GM12891 (cell line): ENCODE data around the gene GPR22.

Experiments used
- DNase-seq: peaks from one replicate; pipeline ENCODE4 v3.0.0; 2011; ENCODE audit warnings: low spot score; ENCODE audit not compliant: insufficient read length
- FAIRE-seq: peaks from 2 replicates; lab custom pipeline; 2011; peaks lifted over from hg19 to GRCh38; lab: Jason Lieb, UNC
- PAX5 ChIP-seq: IDR thresholded peaks from 2 replicates; pipeline ENCODE4 v1.6.1; 2011; ENCODE audit warnings: low read length, moderate library complexity, mild to moderate bottlenecking; ENCODE audit not compliant: insufficient read depth, severe bottlenecking
- POLR2A ChIP-seq: IDR thresholded peaks from 2 replicates; pipeline ENCODE4 v1.6.1; 2011; ENCODE audit warnings: low read depth, low read length, control low read depth
- POLR2AphosphoS5 ChIP-seq: IDR thresholded peaks from 2 replicates; pipeline ENCODE4 v1.6.1; 2011; ENCODE audit warnings: low read depth, low read length, control low read depth
- POU2F2 ChIP-seq: IDR thresholded peaks from 2 replicates; pipeline ENCODE4 v1.6.1; 2011; ENCODE audit warnings: low read depth, mild to moderate bottlenecking, control low read depth, low read length, moderate library complexity
- SPI1 ChIP-seq: IDR thresholded peaks from 2 replicates; pipeline ENCODE4 v1.6.1; 2011; ENCODE audit warnings: low read depth, low read length, control low read depth
- TAF1 ChIP-seq: IDR thresholded peaks from 2 replicates; pipeline ENCODE4 v1.6.1; 2011; ENCODE audit warnings: low read depth, low read length, control low read depth

Gene GPR22

GRCh38 chr7:107474104-107474521 is 4.3 kb downstream of the GPR22 start:
- TF ChIP-seq POLR2AphosphoS5, result no peak
- no peak for TF ChIP-seq TAF1
- TF ChIP-seq POU2F2, result no peak
- TF ChIP-seq SPI1, result no peak
- TF ChIP-seq PAX5, result no peak
- no peak for TF ChIP-seq POLR2A
- DNase-seq, result no peak
- FAIRE-seq, result peak; percentile 47

- no peak for DNase-seq
- FAIRE-seq, result no peak
- TF ChIP-seq POLR2A, result no peak
- no peak for TF ChIP-seq PAX5
- no peak for TF ChIP-seq POLR2AphosphoS5
- TF ChIP-seq TAF1, result no peak
- TF ChIP-seq SPI1, result no peak
- no peak for TF ChIP-seq POU2F2
Measured at GRCh38 chr7:107479303-107479702, 9.4 kb downstream of the GPR22 start.

GRCh38 chr7:107480932-107481331 is 11.1 kb downstream of the GPR22 start:
- peak; percentile 16 for FAIRE-seq
- DNase-seq, result no peak

GRCh38 chr7:107482571-107482970 is 12.7 kb downstream of the GPR22 start:
- TF ChIP-seq TAF1 (no peak), PAX5 (no peak), POU2F2 (no peak), POLR2A (no peak)
- DNase-seq (no peak), FAIRE-seq (no peak)

More at GRCh38 chr7:107480932-107481331, 11.1 kb downstream of the GPR22 start:
- TF ChIP-seq TAF1, result no peak
- no peak for TF ChIP-seq POLR2AphosphoS5

GRCh38 chr7:107486041-107486440 is 16.2 kb downstream of the GPR22 start:
- TF ChIP-seq TAF1, result no peak
- no peak for TF ChIP-seq POU2F2
- no peak for TF ChIP-seq PAX5
- TF ChIP-seq SPI1, result no peak
- TF ChIP-seq POLR2A, result no peak
- TF ChIP-seq POLR2AphosphoS5, result no peak
- FAIRE-seq (no peak), DNase-seq (no peak)

GRCh38 chr7:107492875-107493274 is 23.0 kb downstream of the GPR22 start:
- DNase-seq, result no peak
- TF ChIP-seq TAF1, result no peak
- TF ChIP-seq SPI1, result no peak
- no peak for TF ChIP-seq POU2F2
- no peak for TF ChIP-seq POLR2A
- TF ChIP-seq POLR2AphosphoS5, result no peak
- no peak for FAIRE-seq

GRCh38 chr7:107494315-107494751 is 24.5 kb downstream of the GPR22 start:
- FAIRE-seq (peak; percentile 81), DNase-seq (no peak)
- no peak for TF ChIP-seq POLR2AphosphoS5
- no peak for TF ChIP-seq SPI1
- TF ChIP-seq PAX5, result no peak
- no peak for TF ChIP-seq TAF1
- no peak for TF ChIP-seq POLR2A
- no peak for TF ChIP-seq POU2F2

GRCh38 chr7:107494884-107495283 is 25.0 kb downstream of the GPR22 start:
- TF ChIP-seq SPI1 (no peak), PAX5 (no peak), POU2F2 (no peak), TAF1 (no peak), POLR2A (no peak)
- no peak for DNase-seq
- no peak for FAIRE-seq

- TF ChIP-seq POU2F2, result no peak
- TF ChIP-seq POLR2AphosphoS5, result no peak
- TF ChIP-seq PAX5, result no peak
- no peak for TF ChIP-seq SPI1
- TF ChIP-seq TAF1, result no peak
- TF ChIP-seq POLR2A, result no peak
- DNase-seq (no peak), FAIRE-seq (no peak)
Measured at GRCh38 chr7:107495516-107495915, 25.7 kb downstream of the GPR22 start.

- DNase-seq (no peak), FAIRE-seq (no peak)
- no peak for TF ChIP-seq TAF1
- no peak for TF ChIP-seq PAX5
- no peak for TF ChIP-seq SPI1
- TF ChIP-seq POU2F2, result no peak
- no peak for TF ChIP-seq POLR2AphosphoS5
- TF ChIP-seq POLR2A, result no peak
Measured at GRCh38 chr7:107499731-107500130, 29.9 kb downstream of the GPR22 start.

GRCh38 chr7:107501593-107501992 is 31.7 kb downstream of the GPR22 start:
- no peak for FAIRE-seq
- no peak for DNase-seq
- TF ChIP-seq POU2F2 (no peak), POLR2AphosphoS5 (no peak), PAX5 (no peak), TAF1 (no peak), SPI1 (no peak), POLR2A (no peak)
